Ovary (tissue), 3 donors: ENCODE measurements around the gene SIL1.

Experiments
- CTCF ChIP-seq, 3 donors: fragments of 450-650 bp in 2 of 3; fragments of 200-600 bp in 1 of 3; IDR thresholded peaks; one replicate each; pipeline versions ENCODE4 v1.5.1 to v1.8.0; 2016 to 2022; ENCODE audit warnings: antibody characterized with exemption in 3 of 3, mild to moderate bottlenecking in 1 of 3
- POLR2A ChIP-seq: fragments of 450-650 bp; IDR thresholded peaks from one replicate; pipeline ENCODE4 v1.6.1; 2017; ENCODE audit warnings: antibody characterized with exemption, mild to moderate bottlenecking, moderate library complexity
- donor health status: DM: no; HTN: no; CAD: no.

- TF ChIP-seq CTCF (IDR thresholded peaks at IDR 0.05): no peak
- TF ChIP-seq POLR2A: no peak
Measured at GRCh38 chr5:139021346-139021745, 176.8 kb downstream of the SIL1 start.
